GM12875 (cell line): ENCODE measurements around the gene PTPRU.
"Not testable (repeated sequence)": the region's sequence is repeated elsewhere in the genome, so short reads cannot be mapped to it uniquely, and the experiment has no call there.

Source experiments
- H3K4me3 ChIP-seq: one replicate; pipeline ENCODE4 v1.5.1; 2011; ENCODE audit warnings: low read depth, low read length, control low read depth
- TF ChIP-seq, protein P1 (sequence below): IDR thresholded peaks from 2 replicates; pipeline ENCODE4 v1.5.1; 2011; ENCODE audit warnings: low read depth, mild to moderate bottlenecking, control low read depth, inconsistent platforms, low read length, moderate library complexity, borderline replicate concordance; ENCODE audit not compliant: insufficient read depth

PTPRU gene

DNA sequence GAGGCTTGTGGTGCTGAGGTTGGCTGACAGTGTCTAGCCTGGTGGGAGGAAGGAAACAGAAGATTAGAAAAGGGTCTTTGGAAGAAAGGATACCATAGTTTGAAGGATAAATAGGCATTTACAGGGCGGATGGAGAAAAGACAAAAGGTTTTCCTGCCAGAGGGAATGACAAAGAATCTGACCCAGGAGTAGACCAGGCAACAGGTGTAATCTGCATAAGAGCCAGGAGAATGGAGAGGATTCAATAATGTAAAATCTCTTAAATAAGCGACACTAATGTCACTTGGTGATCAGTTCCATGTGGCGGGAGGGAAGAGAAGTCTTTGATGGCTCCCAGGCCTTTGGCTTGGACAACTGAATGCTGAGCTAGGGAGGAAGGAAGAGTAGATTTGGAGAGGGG is 15.0 kb upstream of the PTPRU start:
- TF ChIP-seq, protein P1, sequence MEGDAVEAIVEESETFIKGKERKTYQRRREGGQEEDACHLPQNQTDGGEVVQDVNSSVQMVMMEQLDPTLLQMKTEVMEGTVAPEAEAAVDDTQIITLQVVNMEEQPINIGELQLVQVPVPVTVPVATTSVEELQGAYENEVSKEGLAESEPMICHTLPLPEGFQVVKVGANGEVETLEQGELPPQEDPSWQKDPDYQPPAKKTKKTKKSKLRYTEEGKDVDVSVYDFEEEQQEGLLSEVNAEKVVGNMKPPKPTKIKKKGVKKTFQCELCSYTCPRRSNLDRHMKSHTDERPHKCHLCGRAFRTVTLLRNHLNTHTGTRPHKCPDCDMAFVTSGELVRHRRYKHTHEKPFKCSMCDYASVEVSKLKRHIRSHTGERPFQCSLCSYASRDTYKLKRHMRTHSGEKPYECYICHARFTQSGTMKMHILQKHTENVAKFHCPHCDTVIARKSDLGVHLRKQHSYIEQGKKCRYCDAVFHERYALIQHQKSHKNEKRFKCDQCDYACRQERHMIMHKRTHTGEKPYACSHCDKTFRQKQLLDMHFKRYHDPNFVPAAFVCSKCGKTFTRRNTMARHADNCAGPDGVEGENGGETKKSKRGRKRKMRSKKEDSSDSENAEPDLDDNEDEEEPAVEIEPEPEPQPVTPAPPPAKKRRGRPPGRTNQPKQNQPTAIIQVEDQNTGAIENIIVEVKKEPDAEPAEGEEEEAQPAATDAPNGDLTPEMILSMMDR, result no peak
- no peak overlapping the region for H3K4me3 ChIP-seq

- H3K4me3 ChIP-seq, result not testable (repeated sequence)
Observed at GRCh38 chr1:29222260-29222659, 14.1 kb upstream of the PTPRU start.

DNA sequence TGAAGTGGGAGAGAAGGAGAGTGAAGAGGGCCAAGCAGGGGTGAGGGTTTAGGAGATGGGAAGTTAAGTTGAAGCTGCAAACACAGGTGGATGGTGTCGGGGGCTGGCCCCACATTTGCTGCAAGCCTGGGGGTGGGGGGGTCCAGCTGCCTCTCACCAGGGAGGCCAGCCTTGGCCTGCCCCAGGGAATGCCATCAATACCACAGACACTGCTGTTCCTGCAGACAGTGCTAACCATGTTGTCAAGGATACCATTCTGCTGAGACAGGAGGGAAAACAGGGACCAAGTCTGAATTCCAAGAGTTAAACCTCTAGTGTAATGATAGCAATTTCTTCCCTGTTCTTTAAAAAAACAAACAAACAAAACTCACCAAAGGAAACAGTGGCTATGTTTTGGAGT is 13.6 kb upstream of the PTPRU start:
- TF ChIP-seq, protein P1, result no peak
- no peak overlapping the region for H3K4me3 ChIP-seq

DNA sequence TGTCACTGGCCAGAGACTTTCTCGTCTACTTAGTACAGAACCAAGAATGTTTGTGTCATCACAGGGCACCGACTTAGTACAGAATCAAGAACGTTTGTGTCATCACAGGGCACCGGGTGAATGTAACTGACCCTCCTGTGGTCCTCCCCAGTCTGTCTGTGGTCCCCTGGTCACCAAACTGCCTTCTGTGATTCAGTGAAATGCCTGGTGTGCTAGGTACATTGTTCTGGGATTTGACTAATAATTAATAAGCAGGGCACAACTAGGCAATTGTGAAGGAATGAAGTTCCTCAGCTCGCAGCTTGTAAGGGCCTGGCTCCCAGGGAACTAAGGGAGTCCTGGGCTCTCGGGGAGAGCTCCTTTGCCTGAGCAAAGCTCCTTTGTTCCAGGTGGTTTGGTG is 12.8 kb upstream of the PTPRU start:
- H3K4me3 ChIP-seq, result no peak overlapping the region
- TF ChIP-seq, protein P1, result no peak

GRCh38 chr1:29224356-29224837 is 11.9 kb upstream of the PTPRU start:
- no peak overlapping the region for H3K4me3 ChIP-seq
- TF ChIP-seq, protein P1, result no peak

DNA sequence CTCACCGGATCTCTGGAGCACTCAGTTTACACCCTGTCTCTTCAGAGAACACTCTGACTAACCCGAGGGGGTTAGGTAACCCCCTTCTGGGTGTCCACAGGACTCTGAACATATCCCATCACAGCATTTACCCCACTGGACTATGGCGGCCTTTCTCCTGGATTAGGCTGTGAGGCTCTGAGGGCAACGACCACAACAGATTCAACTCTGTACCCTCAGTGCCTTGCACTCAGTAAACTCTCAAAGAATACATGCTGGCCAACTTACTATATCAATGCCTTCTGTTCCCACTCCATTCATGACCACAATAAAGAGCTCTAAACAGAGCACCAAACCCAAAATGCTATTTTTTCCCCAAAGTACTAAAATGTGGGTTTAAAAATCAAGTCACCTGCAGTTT is 11.0 kb upstream of the PTPRU start:
- H3K4me3 ChIP-seq, result no peak overlapping the region
- TF ChIP-seq, protein P1, result no peak

GRCh38 chr1:29227511-29227910 is 8.8 kb upstream of the PTPRU start:
- TF ChIP-seq, protein P1, result no peak

GRCh38 chr1:29230204-29230552 is 6.1 kb upstream of the PTPRU start:
- TF ChIP-seq, protein P1, result no peak
- H3K4me3 ChIP-seq, result peak overlapping the region; percentile 89

More at GRCh38 chr1:29227511-29227910, 8.8 kb upstream of the PTPRU start:
- no peak overlapping the region for H3K4me3 ChIP-seq
